Epithelial cell of esophagus (primary cell): ENCODE data around the gene CGB2.
"Not testable (repeated sequence)": the region's sequence is repeated elsewhere in the genome, so short reads cannot be mapped to it uniquely, and the experiment has no call there.

Experiments used
- DNase-seq: peaks from one replicate; pipeline ENCODE4 v3.0.0; 2010; ENCODE audit warnings: low read depth
- H3K4me3 ChIP-seq: 2 replicates; pipeline ENCODE4 v1.5.1; 2011; ENCODE audit warnings: mild to moderate bottlenecking, low read length, control low read depth
- TF ChIP-seq, protein P1 (sequence below): IDR thresholded peaks from 2 replicates; pipeline ENCODE4 v1.5.1; 2011; ENCODE audit warnings: low read depth, mild to moderate bottlenecking, low read length, control low read depth, inconsistent platforms; ENCODE audit not compliant: insufficient read depth; ENCODE audit errors: missing control alignments

CGB2 gene

GRCh38 chr19:49017041-49017665 is 14.5 kb upstream of the CGB2 start, which contains the start of gene LHB:
LHB (minus strand) TSS chr19:49017091; CDS start chr19:49017081, 10 bp downstream.
- peak within 1 kb of the TSS; percentile 18 for H3K4me3 ChIP-seq
- TF ChIP-seq, protein P1, sequence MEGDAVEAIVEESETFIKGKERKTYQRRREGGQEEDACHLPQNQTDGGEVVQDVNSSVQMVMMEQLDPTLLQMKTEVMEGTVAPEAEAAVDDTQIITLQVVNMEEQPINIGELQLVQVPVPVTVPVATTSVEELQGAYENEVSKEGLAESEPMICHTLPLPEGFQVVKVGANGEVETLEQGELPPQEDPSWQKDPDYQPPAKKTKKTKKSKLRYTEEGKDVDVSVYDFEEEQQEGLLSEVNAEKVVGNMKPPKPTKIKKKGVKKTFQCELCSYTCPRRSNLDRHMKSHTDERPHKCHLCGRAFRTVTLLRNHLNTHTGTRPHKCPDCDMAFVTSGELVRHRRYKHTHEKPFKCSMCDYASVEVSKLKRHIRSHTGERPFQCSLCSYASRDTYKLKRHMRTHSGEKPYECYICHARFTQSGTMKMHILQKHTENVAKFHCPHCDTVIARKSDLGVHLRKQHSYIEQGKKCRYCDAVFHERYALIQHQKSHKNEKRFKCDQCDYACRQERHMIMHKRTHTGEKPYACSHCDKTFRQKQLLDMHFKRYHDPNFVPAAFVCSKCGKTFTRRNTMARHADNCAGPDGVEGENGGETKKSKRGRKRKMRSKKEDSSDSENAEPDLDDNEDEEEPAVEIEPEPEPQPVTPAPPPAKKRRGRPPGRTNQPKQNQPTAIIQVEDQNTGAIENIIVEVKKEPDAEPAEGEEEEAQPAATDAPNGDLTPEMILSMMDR = no peak
- no peak for DNase-seq

DNA sequence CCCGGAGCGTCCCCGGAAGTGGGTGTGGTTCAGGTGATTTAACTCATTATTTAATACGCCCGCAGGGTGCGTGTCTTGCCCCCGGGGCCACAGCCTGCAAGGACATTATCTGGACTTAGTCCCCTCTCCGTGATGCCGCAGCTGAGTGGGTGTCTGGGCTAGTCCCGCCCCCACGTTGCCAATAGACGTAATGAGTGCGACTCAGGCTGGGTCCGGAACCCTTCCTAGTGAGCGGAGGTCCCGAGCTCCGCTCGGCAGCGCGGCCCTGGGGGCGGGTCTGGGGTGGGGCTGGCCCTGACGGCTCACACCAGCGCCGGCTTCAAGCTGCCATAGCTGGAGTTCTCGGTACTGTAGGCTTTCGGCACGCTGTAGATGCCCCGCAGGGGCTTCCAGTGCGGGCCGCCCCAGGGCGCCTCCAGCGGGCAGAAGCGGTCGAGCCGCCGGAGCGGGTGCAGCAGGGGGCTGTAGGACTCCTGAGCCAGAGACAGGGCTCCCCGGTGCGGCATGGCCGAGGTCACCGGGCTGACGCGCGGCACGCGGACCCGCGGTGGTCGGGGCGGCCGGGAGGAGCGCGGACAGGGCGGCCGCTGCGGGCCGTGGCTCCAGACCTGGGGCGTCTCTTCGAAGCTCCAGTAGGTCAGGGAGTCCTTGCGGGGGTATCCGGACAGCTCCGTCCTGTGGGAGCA is 13.9 kb upstream of the CGB2 start:
- TF ChIP-seq, protein P1 = peak; percentile 31
- peak overlapping the region; percentile 40 for H3K4me3 ChIP-seq
- DNase-seq = peak; percentile 38

DNA sequence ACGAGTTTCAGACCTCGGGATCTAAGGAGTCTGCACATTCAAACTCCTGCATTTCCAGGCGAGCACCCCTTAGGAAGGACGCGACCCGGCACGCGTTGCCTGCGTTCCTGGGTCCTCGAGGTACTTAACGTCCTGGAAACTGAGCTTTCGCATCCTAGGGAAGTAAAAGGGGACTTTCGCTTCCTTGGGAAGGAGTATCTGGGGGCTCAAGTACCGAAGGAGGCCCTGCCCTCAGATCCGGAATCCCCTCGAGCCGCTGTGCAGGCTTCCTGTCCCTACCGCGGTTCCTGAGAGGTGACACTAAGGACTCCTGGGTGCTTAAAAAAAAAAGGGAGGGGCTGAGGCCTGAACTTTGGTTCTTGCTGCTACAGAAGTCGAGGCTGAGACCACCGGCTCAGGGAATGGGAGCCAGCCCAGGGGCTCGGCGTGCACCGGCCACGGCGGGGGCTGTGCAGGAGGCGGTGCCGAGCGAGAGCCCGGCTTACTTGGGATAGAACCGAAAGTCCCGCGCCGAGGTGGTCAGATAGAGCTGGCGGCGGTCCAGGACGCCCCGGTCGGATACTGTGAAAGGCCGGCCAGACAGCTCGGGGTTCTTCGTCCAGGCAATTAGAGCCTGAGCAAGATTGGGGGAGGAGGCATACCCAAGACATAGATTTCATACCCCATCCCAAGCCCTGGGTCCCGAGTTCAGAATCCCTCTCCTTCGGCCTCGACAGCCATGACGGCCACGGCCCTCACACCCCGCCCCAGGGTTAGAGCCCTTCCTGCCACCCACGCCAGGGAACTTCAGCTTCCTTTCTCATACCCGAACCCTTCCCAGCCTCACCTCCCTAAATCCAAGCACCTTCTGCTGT is 13.1 kb upstream of the CGB2 start:
- not testable (repeated sequence) for DNase-seq
- peak overlapping the region; percentile 40 for H3K4me3 ChIP-seq

GRCh38 chr19:49019242-49019932 is 12.3 kb upstream of the CGB2 start:
- H3K4me3 ChIP-seq = peak overlapping the region; percentile 40
- TF ChIP-seq, protein P1 = peak; percentile 23
- DNase-seq = peak; percentile 72

GRCh38 chr19:49020342-49020741 is 11.3 kb upstream of the CGB2 start:
- H3K4me3 ChIP-seq = no peak overlapping the region
- no peak for DNase-seq
- TF ChIP-seq, protein P1 = no peak

DNA sequence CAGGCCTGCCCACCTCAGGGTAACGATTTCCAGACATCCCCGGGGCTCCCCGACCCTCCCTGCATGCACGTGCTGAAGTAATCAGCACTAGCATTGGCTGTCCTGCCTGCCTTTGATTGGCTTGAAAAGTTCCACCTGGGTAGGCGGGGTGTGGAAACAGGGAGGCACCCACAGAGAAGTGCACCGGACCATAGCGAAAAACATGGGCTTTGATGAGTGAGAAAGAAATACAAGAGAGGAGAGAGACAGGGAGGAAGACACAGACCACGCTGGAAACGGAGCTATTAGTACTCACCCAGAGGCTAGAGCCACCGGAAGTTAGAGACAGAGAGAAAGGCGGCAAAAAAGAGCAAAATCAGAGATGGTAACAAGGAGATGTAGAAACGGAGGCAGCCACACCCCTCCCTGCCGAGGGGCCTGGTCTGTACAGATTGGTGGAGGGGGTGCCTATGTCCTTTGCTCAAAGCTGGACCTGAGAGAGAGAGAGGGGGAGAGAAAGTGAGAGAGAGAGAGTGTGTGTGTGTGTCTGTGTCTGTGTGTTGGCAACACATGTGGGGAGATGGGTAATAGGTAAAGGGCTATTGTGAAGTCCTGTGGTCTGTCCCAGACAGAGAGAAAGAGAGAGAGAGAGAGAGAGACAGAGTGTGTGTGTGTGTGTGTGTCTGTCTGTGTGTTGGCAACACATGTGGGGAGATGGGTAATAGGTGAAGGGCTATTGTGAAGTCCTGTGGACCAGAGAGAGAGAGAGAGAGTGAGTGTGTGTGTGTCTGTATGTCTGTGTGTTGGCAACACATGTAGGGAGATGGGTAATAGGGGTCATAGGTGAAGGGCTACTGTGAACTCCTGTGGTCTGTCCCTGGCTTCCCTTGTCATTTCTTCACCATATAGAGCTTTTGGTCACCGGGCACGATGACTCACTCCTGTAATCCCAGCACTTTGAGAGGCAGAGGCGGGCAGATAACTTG is 10.5 kb upstream of the CGB2 start:
- no peak for DNase-seq
- no peak overlapping the region for H3K4me3 ChIP-seq
- TF ChIP-seq, protein P1 = no peak
